22Rv1 (cell line): ENCODE data around the gene GJB3.

Experiments used
- ZFX ChIP-seq: fragments of 450-650 bp; IDR thresholded peaks from 2 replicates; pipeline ENCODE4 v1.6.1; 2017; ENCODE audit warnings: antibody characterized with exemption, borderline replicate concordance
- TF ChIP-seq, protein P1 (sequence below): fragments of 450-650 bp; IDR thresholded peaks from 2 replicates; pipeline ENCODE4 v1.5.1; 2017; ENCODE audit warnings: mild to moderate bottlenecking

DNA sequence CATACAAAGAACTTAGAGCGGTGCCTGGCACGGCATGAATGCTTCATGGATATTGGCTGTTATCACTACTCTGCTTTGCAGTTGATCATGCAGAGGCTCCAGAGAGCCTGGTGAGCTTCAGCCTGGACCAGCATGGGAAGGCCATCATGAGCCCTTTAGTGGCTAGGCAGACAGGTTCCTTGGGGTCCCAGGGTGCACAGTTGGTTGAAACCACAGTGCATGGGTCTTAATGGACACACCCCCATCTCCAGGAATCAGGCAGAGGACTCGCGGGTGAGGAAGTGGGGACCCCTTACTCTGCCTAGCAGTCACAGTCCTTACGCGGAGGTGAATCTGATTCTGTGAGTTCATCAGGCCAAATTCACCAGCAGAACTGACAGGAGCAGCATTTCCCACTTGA, 25.1 kb upstream of the GJB3 start:
- TF ChIP-seq, protein P1, sequence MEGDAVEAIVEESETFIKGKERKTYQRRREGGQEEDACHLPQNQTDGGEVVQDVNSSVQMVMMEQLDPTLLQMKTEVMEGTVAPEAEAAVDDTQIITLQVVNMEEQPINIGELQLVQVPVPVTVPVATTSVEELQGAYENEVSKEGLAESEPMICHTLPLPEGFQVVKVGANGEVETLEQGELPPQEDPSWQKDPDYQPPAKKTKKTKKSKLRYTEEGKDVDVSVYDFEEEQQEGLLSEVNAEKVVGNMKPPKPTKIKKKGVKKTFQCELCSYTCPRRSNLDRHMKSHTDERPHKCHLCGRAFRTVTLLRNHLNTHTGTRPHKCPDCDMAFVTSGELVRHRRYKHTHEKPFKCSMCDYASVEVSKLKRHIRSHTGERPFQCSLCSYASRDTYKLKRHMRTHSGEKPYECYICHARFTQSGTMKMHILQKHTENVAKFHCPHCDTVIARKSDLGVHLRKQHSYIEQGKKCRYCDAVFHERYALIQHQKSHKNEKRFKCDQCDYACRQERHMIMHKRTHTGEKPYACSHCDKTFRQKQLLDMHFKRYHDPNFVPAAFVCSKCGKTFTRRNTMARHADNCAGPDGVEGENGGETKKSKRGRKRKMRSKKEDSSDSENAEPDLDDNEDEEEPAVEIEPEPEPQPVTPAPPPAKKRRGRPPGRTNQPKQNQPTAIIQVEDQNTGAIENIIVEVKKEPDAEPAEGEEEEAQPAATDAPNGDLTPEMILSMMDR, result no peak
- TF ChIP-seq ZFX, result no peak
